Trophoblast cell (in vitro differentiated cells and primary cell): ENCODE results near the gene DCAF8.

Source experiments
- DNase-seq, 2 donors: peaks; one replicate each; pipeline ENCODE4 v3.0.0-alpha.2; 2016
- H2AFZ ChIP-seq: 2 replicates; pipeline ENCODE4 v1.6.1; 2013; ENCODE audit warnings: low read length, moderate library complexity, mild to moderate bottlenecking; ENCODE audit not compliant: insufficient read depth, poor library complexity
- H2AK5ac ChIP-seq: 2 replicates; pipeline ENCODE4 v1.6.1; 2013; ENCODE audit warnings: mild to moderate bottlenecking, low read length
- H2BK120ac ChIP-seq: 2 replicates; pipeline ENCODE4 v1.6.1; 2013; ENCODE audit warnings: low read length, mild to moderate bottlenecking, moderate library complexity; ENCODE audit not compliant: insufficient read depth, poor library complexity
- H2BK12ac ChIP-seq: 2 replicates; pipeline ENCODE4 v1.6.1; 2013; ENCODE audit warnings: mild to moderate bottlenecking, low read length, moderate library complexity
- H2BK5ac ChIP-seq: 2 replicates; pipeline ENCODE4 v1.6.1; 2013; ENCODE audit warnings: low read length, low read depth, moderate library complexity, mild to moderate bottlenecking; ENCODE audit not compliant: poor library complexity
- H3K14ac ChIP-seq: 2 replicates; pipeline ENCODE4 v1.6.1; 2013; ENCODE audit warnings: mild to moderate bottlenecking, low read length
- H3K18ac ChIP-seq: 2 replicates; pipeline ENCODE4 v1.6.1; 2013; ENCODE audit warnings: mild to moderate bottlenecking, low read length
- H3K23ac ChIP-seq: 2 replicates; pipeline ENCODE4 v1.6.1; 2013; ENCODE audit warnings: low read length
- H3K27ac ChIP-seq: 2 replicates; pipeline ENCODE4 v1.5.1; 2013; ENCODE audit warnings: low read depth, mild to moderate bottlenecking, inconsistent platforms, low read length, moderate library complexity
- H3K27me3 ChIP-seq: 2 replicates; pipeline ENCODE4 v1.6.1; 2013; ENCODE audit warnings: inconsistent platforms, mild to moderate bottlenecking, low read length, moderate library complexity; ENCODE audit not compliant: insufficient read depth
- H3K36me3 ChIP-seq, 2 experiments: 1 replicate in 1 of 2; 2 replicates in 1 of 2; pipeline ENCODE4 v1.6.1; 2013; ENCODE audit warnings: low read length in 2 of 2, mild to moderate bottlenecking in 2 of 2, moderate library complexity in 1 of 2; ENCODE audit not compliant: insufficient read depth in 2 of 2, control insufficient read depth in 1 of 2
- H3K4ac ChIP-seq: 2 replicates; pipeline ENCODE4 v1.6.1; 2013; ENCODE audit warnings: low read depth, mild to moderate bottlenecking, low read length, moderate library complexity
- H3K4me1 ChIP-seq, 2 experiments: 1 replicate in 1 of 2; 2 replicates in 1 of 2; pipeline ENCODE4 v1.6.1; 2013; ENCODE audit warnings: low read length in 2 of 2, mild to moderate bottlenecking in 2 of 2, moderate library complexity in 1 of 2; ENCODE audit not compliant: insufficient read depth in 2 of 2, control insufficient read depth in 1 of 2
- H3K4me2 ChIP-seq: 2 replicates; pipeline ENCODE4 v1.6.1; 2013; ENCODE audit warnings: inconsistent platforms, mild to moderate bottlenecking, low read length, moderate library complexity
- H3K4me3 ChIP-seq: 2 replicates; pipeline ENCODE4 v1.5.1; 2013; ENCODE audit warnings: mild to moderate bottlenecking, low read depth, low read length, inconsistent platforms
- H3K79me1 ChIP-seq: one replicate; pipeline ENCODE4 v1.6.1; 2013; ENCODE audit warnings: low read length
- H3K79me2 ChIP-seq: 2 replicates; pipeline ENCODE4 v1.6.1; 2013; ENCODE audit warnings: low read length, mild to moderate bottlenecking; ENCODE audit not compliant: control insufficient read depth, insufficient read depth, poor library complexity
- H3K9ac ChIP-seq: 2 replicates; pipeline ENCODE4 v1.6.1; 2013; ENCODE audit warnings: mild to moderate bottlenecking, low read length
- H3K9me3 ChIP-seq: 2 replicates; pipeline ENCODE4 v1.6.1; 2013; ENCODE audit warnings: low read depth, mild to moderate bottlenecking, control low read depth, inconsistent platforms, low read length; ENCODE audit not compliant: insufficient read depth
- H4K12ac ChIP-seq: 2 replicates; pipeline ENCODE4 v1.6.1; 2013; ENCODE audit warnings: low read depth, mild to moderate bottlenecking, low read length, moderate library complexity
- H4K8ac ChIP-seq: 2 replicates; pipeline ENCODE4 v1.6.1; 2013; ENCODE audit warnings: low read depth, mild to moderate bottlenecking, low read length, moderate library complexity
- H4K91ac ChIP-seq: one replicate; pipeline ENCODE4 v1.6.1; 2013; ENCODE audit warnings: low read depth, mild to moderate bottlenecking, low read length, moderate library complexity
- WGBS: extraction: QIAGEN DNeasy Blood & Tissue Kit; methylation state at CpG from one replicate; pipeline ENCODE4 v1.1.7; 2013; ENCODE audit warnings: missing lambda C conversion rate; ENCODE audit not compliant: insufficient read length, insufficient coverage; ENCODE audit errors: extremely low coverage; 5-methylcytosine and 5-hydroxymethylcytosine counted together

DCAF8 gene

GRCh38 chr1:160238408-160238807, 23.9 kb downstream of the DCAF8 start:
- Histone ChIP-seq H4K8ac (no peak overlapping the region), H2BK12ac (no peak overlapping the region), H3K9ac (no peak overlapping the region), H3K36me3 (peaks cover 18 to 29% of the 10 kb centered on the region in 2 experiments), H3K4me2 (no peak overlapping the region), H4K12ac (no peak overlapping the region), H3K23ac (no peak overlapping the region), H3K79me1 (no peaks in the 10 kb centered on the region), H3K4me1 (no peaks in the 10 kb centered on the region), H2AK5ac (no peak overlapping the region), H3K27ac (no peak overlapping the region), H3K14ac (no peak overlapping the region), H3K4me3 (no peak overlapping the region), H2BK5ac (no peak overlapping the region), H4K91ac (no peak overlapping the region), H3K9me3 (no peaks in the 10 kb centered on the region), H3K4ac (no peak overlapping the region), H3K79me2 (no peaks in the 10 kb centered on the region), H3K27me3 (no peaks in the 10 kb centered on the region), H2BK120ac (no peak overlapping the region), H2AFZ (no peak overlapping the region), H3K18ac (no peak overlapping the region)
- DNase-seq = no peak
- no CpG with 5 or more reads among the region's 5 CpGs for WGBS

GRCh38 chr1:160237558-160237957, 24.8 kb downstream of the DCAF8 start:
- no peaks in the 10 kb centered on the region for H3K27me3 ChIP-seq
- no peaks in the 10 kb centered on the region for H3K79me1 ChIP-seq
- H3K23ac ChIP-seq = no peak overlapping the region
- no peaks in the 10 kb centered on the region for H3K4me1 ChIP-seq
- no peak overlapping the region for H2BK5ac ChIP-seq
- H4K12ac ChIP-seq = no peak overlapping the region
- H2BK12ac ChIP-seq = no peak overlapping the region
- no peak overlapping the region for H3K9ac ChIP-seq
- peaks cover 18 to 31% of the 10 kb centered on the region in 2 experiments for H3K36me3 ChIP-seq
- H4K8ac ChIP-seq = no peak overlapping the region
- no peak overlapping the region for H3K14ac ChIP-seq
- H3K4ac ChIP-seq = no peak overlapping the region
- H3K4me3 ChIP-seq = no peak overlapping the region
- DNase-seq = no peak
- WGBS = no CpG with 5 or more reads among the region's 2 CpGs
- no peak overlapping the region for H2BK120ac ChIP-seq
- H2AFZ ChIP-seq = no peak overlapping the region
- no peaks in the 10 kb centered on the region for H3K9me3 ChIP-seq
- H2AK5ac ChIP-seq = no peak overlapping the region
- H3K18ac ChIP-seq = no peak overlapping the region
- H3K27ac ChIP-seq = no peak overlapping the region
- no peak overlapping the region for H3K4me2 ChIP-seq
- no peak overlapping the region for H4K91ac ChIP-seq
- H3K79me2 ChIP-seq = no peaks in the 10 kb centered on the region

- no peak overlapping the region for H3K9ac ChIP-seq
- no peaks in the 10 kb centered on the region for H3K79me2 ChIP-seq
- no peaks in the 10 kb centered on the region for H3K9me3 ChIP-seq
- no peak overlapping the region for H4K12ac ChIP-seq
- WGBS = no CpG with 5 or more reads among the region's 5 CpGs
- no peak overlapping the region for H4K91ac ChIP-seq
- no peak for DNase-seq
- no peak overlapping the region for H3K4me2 ChIP-seq
- H3K4ac ChIP-seq = no peak overlapping the region
- no peak overlapping the region for H3K27ac ChIP-seq
- no peak overlapping the region for H3K14ac ChIP-seq
- no peak overlapping the region for H4K8ac ChIP-seq
- no peaks in the 10 kb centered on the region for H3K27me3 ChIP-seq
- no peak overlapping the region for H2BK5ac ChIP-seq
- H2AK5ac ChIP-seq = no peak overlapping the region
- no peak overlapping the region for H2BK12ac ChIP-seq
- no peak overlapping the region for H3K18ac ChIP-seq
- no peak overlapping the region for H2AFZ ChIP-seq
- H3K4me1 ChIP-seq = no peaks in the 10 kb centered on the region
- no peak overlapping the region for H3K4me3 ChIP-seq
- no peaks in the 10 kb centered on the region for H3K79me1 ChIP-seq
- peaks cover 24 to 38% of the 10 kb centered on the region in 2 experiments for H3K36me3 ChIP-seq
- no peak overlapping the region for H3K23ac ChIP-seq
- H2BK120ac ChIP-seq = no peak overlapping the region
Observed at GRCh38 chr1:160236806-160237205, 25.5 kb downstream of the DCAF8 start.

GRCh38 chr1:160232911-160233310, 29.4 kb downstream of the DCAF8 start:
- Histone ChIP-seq H3K4me1 (no peaks in the 10 kb centered on the region), H3K18ac (no peak overlapping the region), H2BK12ac (no peak overlapping the region), H3K79me2 (no peaks in the 10 kb centered on the region), H2AFZ (no peak overlapping the region), H2BK5ac (no peak overlapping the region), H3K14ac (no peak overlapping the region), H3K4ac (no peak overlapping the region), H3K36me3 (peaks cover 23 to 35% of the 10 kb centered on the region in 2 experiments), H4K12ac (no peak overlapping the region), H3K79me1 (no peaks in the 10 kb centered on the region), H2BK120ac (no peak overlapping the region), H3K27me3 (no peaks in the 10 kb centered on the region), H3K9ac (no peak overlapping the region), H3K9me3 (no peaks in the 10 kb centered on the region), H4K8ac (no peak overlapping the region), H4K91ac (no peak overlapping the region), H3K4me2 (no peak overlapping the region), H3K23ac (no peak overlapping the region), H3K27ac (no peak overlapping the region), H3K4me3 (no peak overlapping the region), H2AK5ac (no peak overlapping the region)
- DNase-seq = no peak
